H9 (cell line): ENCODE results near the gene CDC42EP5. TPM values are rescaled to one million over a fixed set of nuclear protein-coding genes. Genes with fewer than 3 reads are reported as not detected.

ENCODE experiments used
- DNase-seq: peaks from one replicate; pipeline ENCODE4 v3.0.0-alpha.2; 2017
- H2AFZ ChIP-seq: one replicate; pipeline ENCODE4 v1.6.1; 2013; ENCODE audit warnings: mild to moderate bottlenecking, low read length, control low read depth, moderate library complexity
- H2AK5ac ChIP-seq: 2 replicates; pipeline ENCODE4 v1.6.1; 2013; ENCODE audit warnings: low read length, control low read depth, mixed read lengths; ENCODE audit not compliant: insufficient read length
- H2BK120ac ChIP-seq: one replicate; pipeline ENCODE4 v1.6.1; 2013; ENCODE audit warnings: low read depth, mild to moderate bottlenecking, low read length, control low read depth, inconsistent platforms; ENCODE audit not compliant: poor library complexity, severe bottlenecking
- H2BK12ac ChIP-seq: 2 replicates; pipeline ENCODE4 v1.6.1; 2013; ENCODE audit warnings: low read length, control low read depth, mixed read lengths, low read depth; ENCODE audit not compliant: insufficient read length
- H2BK15ac ChIP-seq: 2 replicates; pipeline ENCODE4 v1.6.1; 2013; ENCODE audit warnings: low read depth, low read length, control low read depth
- H2BK20ac ChIP-seq: one replicate; pipeline ENCODE4 v1.6.1; 2013; ENCODE audit warnings: low read depth, mild to moderate bottlenecking, low read length, control low read depth, inconsistent platforms; ENCODE audit not compliant: poor library complexity, severe bottlenecking
- H2BK5ac ChIP-seq: 2 replicates; pipeline ENCODE4 v1.6.1; 2013; ENCODE audit warnings: low read length, control low read depth, mixed read lengths; ENCODE audit not compliant: insufficient read length
- H3K14ac ChIP-seq: 2 replicates; pipeline ENCODE4 v1.6.1; 2013; ENCODE audit warnings: low read length, control low read depth; ENCODE audit not compliant: insufficient read depth
- H3K18ac ChIP-seq: 2 replicates; pipeline ENCODE4 v1.6.1; 2013; ENCODE audit warnings: low read depth, mild to moderate bottlenecking, mixed read lengths, low read length, control low read depth; ENCODE audit not compliant: insufficient read length
- H3K23ac ChIP-seq: 2 replicates; pipeline ENCODE4 v1.6.1; 2013; ENCODE audit warnings: low read length, control low read depth, mixed read lengths, low read depth; ENCODE audit not compliant: insufficient read length
- H3K23me2 ChIP-seq: 2 replicates; pipeline ENCODE4 v1.6.1; 2013; ENCODE audit warnings: low read depth, mild to moderate bottlenecking, mixed read lengths, low read length, control low read depth; ENCODE audit not compliant: insufficient read length, poor library complexity, severe bottlenecking
- H3K27ac ChIP-seq: 2 replicates; pipeline ENCODE4 v1.5.1; 2013; ENCODE audit warnings: low read length, control low read depth, mixed read lengths, low read depth; ENCODE audit not compliant: insufficient read length
- H3K27me3 ChIP-seq: 2 replicates; pipeline ENCODE4 v1.6.1; 2013; ENCODE audit warnings: low read length, control low read depth, inconsistent platforms; ENCODE audit not compliant: insufficient read depth
- H3K4ac ChIP-seq: 2 replicates; pipeline ENCODE4 v1.6.1; 2013; ENCODE audit warnings: low read depth, mild to moderate bottlenecking, control low read depth, inconsistent platforms, low read length, moderate library complexity
- H3K4me1 ChIP-seq: 2 replicates; pipeline ENCODE4 v1.6.1; 2013; ENCODE audit warnings: low read length, control low read depth, inconsistent platforms; ENCODE audit not compliant: insufficient read depth
- H3K4me2 ChIP-seq: 2 replicates; pipeline ENCODE4 v1.6.1; 2013; ENCODE audit warnings: low read length, control low read depth, mixed read lengths; ENCODE audit not compliant: insufficient read length, insufficient read depth
- H3K56ac ChIP-seq: 2 replicates; pipeline ENCODE4 v1.6.1; 2013; ENCODE audit warnings: low read depth, mild to moderate bottlenecking, mixed read lengths, low read length, control low read depth; ENCODE audit not compliant: insufficient read length
- H3K79me1 ChIP-seq: 2 replicates; pipeline ENCODE4 v1.6.1; 2013; ENCODE audit warnings: low read depth, mild to moderate bottlenecking, moderate library complexity, low read length, control low read depth, inconsistent platforms; ENCODE audit not compliant: insufficient read depth, poor library complexity, severe bottlenecking
- H3K79me2 ChIP-seq: 2 replicates; pipeline ENCODE4 v1.6.1; 2013; ENCODE audit warnings: low read length, control low read depth, inconsistent platforms; ENCODE audit not compliant: insufficient read depth
- H3K9ac ChIP-seq: 2 replicates; pipeline ENCODE4 v1.6.1; 2013; ENCODE audit warnings: low read length, control low read depth, mixed read lengths; ENCODE audit not compliant: insufficient read length; ENCODE audit errors: extremely low read depth
- H3K9me3 ChIP-seq: one replicate; pipeline ENCODE4 v1.6.1; 2013; ENCODE audit warnings: low read depth, low read length, inconsistent platforms; ENCODE audit not compliant: control insufficient read depth
- H3T11ph ChIP-seq: one replicate; pipeline ENCODE4 v1.6.1; 2013; ENCODE audit warnings: mild to moderate bottlenecking, low read length, control low read depth, inconsistent platforms
- H4K20me1 ChIP-seq: one replicate; pipeline ENCODE4 v1.6.1; 2013; ENCODE audit not compliant: control insufficient read depth, insufficient read length, insufficient read depth
- H4K5ac ChIP-seq: 2 replicates; pipeline ENCODE4 v1.6.1; 2013; ENCODE audit warnings: low read depth, mild to moderate bottlenecking, mixed read lengths, low read length, control low read depth; ENCODE audit not compliant: insufficient read length
- H4K8ac ChIP-seq: replicated peaks from 2 replicates; pipeline ENCODE4 v1.6.1; 2013; ENCODE audit warnings: low read length, control low read depth, mixed read lengths, low read depth; ENCODE audit not compliant: insufficient read length
- H4K91ac ChIP-seq: 2 replicates; pipeline ENCODE4 v1.6.1; 2013; ENCODE audit warnings: low read depth, mild to moderate bottlenecking, moderate library complexity, mixed read lengths, low read length, control low read depth; ENCODE audit not compliant: insufficient read length
- H3K27ac Mint-ChIP-seq, 3 experiments: 2 replicates in 2 of 3; 3 replicates in 1 of 3; pipeline ENCODE4 v1.8.0; 2020 to 2021; ENCODE audit warnings: mixed read lengths in 3 of 3, mild to moderate bottlenecking in 1 of 3, moderate library complexity in 1 of 3
- H3K27me3 Mint-ChIP-seq: 2 replicates; pipeline ENCODE4 v1.8.0; 2021; ENCODE audit warnings: low read depth, mild to moderate bottlenecking, moderate library complexity, mixed read lengths
- H3K36me3 Mint-ChIP-seq, 3 experiments: 2 replicates in 2 of 3; 3 replicates in 1 of 3; pipeline ENCODE4 v1.8.0; 2020 to 2021; ENCODE audit warnings: low read depth in 3 of 3, mixed read lengths in 3 of 3; ENCODE audit not compliant: insufficient read depth in 1 of 3
- H3K4me1 Mint-ChIP-seq, 2 experiments: 2 replicates each; pipeline ENCODE4 v1.8.0; 2020; ENCODE audit warnings: mixed read lengths in 2 of 2
- H3K4me3 Mint-ChIP-seq, 2 experiments: 2 replicates in 1 of 2; 3 replicates in 1 of 2; pipeline ENCODE4 v1.8.0; 2020 to 2021; ENCODE audit warnings: mild to moderate bottlenecking in 2 of 2, mixed read lengths in 2 of 2, moderate library complexity in 1 of 2
- H3K9me3 Mint-ChIP-seq, 2 experiments: 2 replicates in 1 of 2; 3 replicates in 1 of 2; pipeline ENCODE4 v1.8.0; 2020; ENCODE audit warnings: mild to moderate bottlenecking in 2 of 2, mixed read lengths in 2 of 2, moderate library complexity in 1 of 2
- WGBS: extraction: QIAGEN DNeasy Blood & Tissue Kit; methylation state at CpG from one replicate; pipeline ENCODE4 v1.1.7; 2013; ENCODE audit warnings: missing lambda C conversion rate, low lambda C conversion rate, mixed read lengths; ENCODE audit not compliant: insufficient read length; ENCODE audit errors: extremely low coverage; 5-methylcytosine and 5-hydroxymethylcytosine counted together
- total RNA-seq: library from RNA; stranded (reverse); gene quantifications from 2 replicates; pipeline ENCODE4 v1.2.1, GENCODE V29; 2021
- TF ChIP-seq, protein P1 (sequence below): fragments of 200-600 bp; sonication (generic); conservative IDR thresholded peaks from 3 replicates; pipeline ENCODE4 v1.8.0; 2021; ENCODE audit warnings: antibody characterized with exemption, mild to moderate bottlenecking

Gene CDC42EP5
- total RNA-seq, 1 experiment from 2014 or later, result 1.6 TPM

DNA sequence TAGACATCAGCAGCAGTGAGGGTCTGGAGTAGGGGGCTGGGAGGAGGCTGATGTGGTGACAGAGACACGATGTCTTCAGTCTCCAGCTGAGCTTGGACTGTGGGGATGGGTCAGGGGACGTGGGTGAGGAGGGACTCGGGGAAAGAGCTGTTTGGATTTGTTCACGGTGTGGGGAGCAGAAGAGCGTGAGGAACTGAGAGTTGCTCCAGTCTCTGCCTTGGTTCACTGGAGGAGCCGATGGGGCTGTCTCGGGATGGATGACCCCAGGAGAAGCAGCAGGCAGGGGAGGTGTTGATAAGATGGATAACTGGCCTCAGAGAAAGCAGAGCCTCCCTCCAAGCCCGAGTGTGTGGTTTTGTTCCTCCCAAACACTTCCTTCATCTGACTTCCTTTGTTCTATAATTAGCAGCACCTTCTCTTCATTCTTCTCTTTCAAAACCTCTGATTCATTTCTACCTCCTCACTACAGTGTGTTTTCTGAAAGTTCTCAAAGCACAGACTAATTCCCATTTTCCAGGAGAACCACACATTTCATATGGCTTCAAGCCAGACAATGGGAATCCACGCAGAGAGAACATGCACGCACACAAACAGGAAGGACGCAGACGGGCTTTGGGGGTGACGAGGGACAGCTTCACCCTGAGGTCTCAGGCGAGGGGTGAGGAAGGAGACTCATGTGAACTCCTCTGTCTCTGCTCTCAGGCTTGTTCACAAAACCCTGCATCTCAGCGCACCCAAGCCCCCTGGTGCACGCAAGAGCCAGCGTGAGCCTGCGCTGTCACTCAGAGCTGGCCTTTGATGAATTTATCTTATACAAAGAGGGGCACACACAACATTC, 48.1 kb upstream of the CDC42EP5 start:
- Histone ChIP-seq H3K4me1 (no peaks in the 10 kb centered on the region), H3K9me3 (peaks cover 75% of the 10 kb centered on the region)

More for the DNA sequence above, 48.1 kb upstream of the CDC42EP5 start:
- no peak overlapping the region for H4K5ac ChIP-seq
- Mint-ChIP-seq H3K27ac (no peak overlapping the region), H3K4me1 (no peaks in the 10 kb centered on the region), H3K9me3 (peaks cover 94 to 97% of the 10 kb centered on the region in 2 experiments), H3K36me3 (peaks cover 6 to 49% (median 15%) of the 10 kb centered on the region in 3 experiments; a peak in 6 of 7 replicates), H3K4me3 (no peak overlapping the region), H3K27me3 (peaks cover 5% of the 10 kb centered on the region)
- H3K4ac ChIP-seq, result no peak overlapping the region
- no peak overlapping the region for H4K8ac ChIP-seq
- no peaks in the 10 kb centered on the region for H3K79me1 ChIP-seq
- H3K23ac ChIP-seq, result no peak overlapping the region
- TF ChIP-seq, protein P1, sequence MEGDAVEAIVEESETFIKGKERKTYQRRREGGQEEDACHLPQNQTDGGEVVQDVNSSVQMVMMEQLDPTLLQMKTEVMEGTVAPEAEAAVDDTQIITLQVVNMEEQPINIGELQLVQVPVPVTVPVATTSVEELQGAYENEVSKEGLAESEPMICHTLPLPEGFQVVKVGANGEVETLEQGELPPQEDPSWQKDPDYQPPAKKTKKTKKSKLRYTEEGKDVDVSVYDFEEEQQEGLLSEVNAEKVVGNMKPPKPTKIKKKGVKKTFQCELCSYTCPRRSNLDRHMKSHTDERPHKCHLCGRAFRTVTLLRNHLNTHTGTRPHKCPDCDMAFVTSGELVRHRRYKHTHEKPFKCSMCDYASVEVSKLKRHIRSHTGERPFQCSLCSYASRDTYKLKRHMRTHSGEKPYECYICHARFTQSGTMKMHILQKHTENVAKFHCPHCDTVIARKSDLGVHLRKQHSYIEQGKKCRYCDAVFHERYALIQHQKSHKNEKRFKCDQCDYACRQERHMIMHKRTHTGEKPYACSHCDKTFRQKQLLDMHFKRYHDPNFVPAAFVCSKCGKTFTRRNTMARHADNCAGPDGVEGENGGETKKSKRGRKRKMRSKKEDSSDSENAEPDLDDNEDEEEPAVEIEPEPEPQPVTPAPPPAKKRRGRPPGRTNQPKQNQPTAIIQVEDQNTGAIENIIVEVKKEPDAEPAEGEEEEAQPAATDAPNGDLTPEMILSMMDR, result no peak
- no peak overlapping the region for H2AK5ac ChIP-seq
- no peak overlapping the region for H3K14ac ChIP-seq
- no peak overlapping the region for H2BK5ac ChIP-seq
- no peak overlapping the region for H2BK120ac ChIP-seq
- no peak overlapping the region for H4K91ac ChIP-seq
- H3K18ac ChIP-seq, result no peak overlapping the region
- no peak overlapping the region for H2AFZ ChIP-seq
- H3K79me2 ChIP-seq, result no peaks in the 10 kb centered on the region
- no peak overlapping the region for H2BK15ac ChIP-seq
- H3K23me2 ChIP-seq, result no peaks in the 10 kb centered on the region
- no peak overlapping the region for H3K4me2 ChIP-seq
- H3K56ac ChIP-seq, result no peak overlapping the region
- no peak overlapping the region for H2BK20ac ChIP-seq
- H3K27ac ChIP-seq, result no peak overlapping the region
- WGBS, result no CpG with 5 or more reads among the region's 18 CpGs
- H3T11ph ChIP-seq, result no peak overlapping the region
- H2BK12ac ChIP-seq, result no peak overlapping the region
- no peaks in the 10 kb centered on the region for H4K20me1 ChIP-seq
- no peak overlapping the region for H3K9ac ChIP-seq
- H3K27me3 ChIP-seq, result no peaks in the 10 kb centered on the region
- DNase-seq, result no peak
